ENCODE results near the gene KIAA1217. TPM values are rescaled to one million over a fixed set of nuclear protein-coding genes. Genes with fewer than 3 reads are reported as not detected.

Gene KIAA1217
- total and polyA plus RNA-seq, 9 of the 15 experiments (the other 6 are each of a cell fraction or from before 2014, with no cell fraction given) = 0.04 TPM; not detected in 8

DNA sequence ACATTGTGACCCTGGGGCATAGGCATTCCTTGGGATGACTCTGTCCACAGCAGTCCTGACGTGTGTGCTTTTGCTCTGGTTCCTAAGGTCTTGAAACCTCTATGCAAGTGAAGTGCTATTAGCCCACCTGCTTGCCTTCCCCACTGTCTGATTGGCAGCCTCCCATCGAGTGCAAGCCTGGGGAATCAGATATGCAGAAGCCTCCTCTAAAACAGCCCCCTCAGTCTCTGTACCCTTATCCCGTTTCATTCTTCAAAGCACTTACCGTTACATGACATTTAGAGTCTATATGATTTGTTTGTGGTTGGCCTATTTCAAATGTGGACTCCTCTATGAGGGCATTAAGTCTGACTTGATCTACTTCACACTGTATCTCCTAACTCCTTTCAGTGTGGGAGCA, 4.3 kb downstream of the KIAA1217 start (continued):
- TF ChIP-seq, protein P1, sequence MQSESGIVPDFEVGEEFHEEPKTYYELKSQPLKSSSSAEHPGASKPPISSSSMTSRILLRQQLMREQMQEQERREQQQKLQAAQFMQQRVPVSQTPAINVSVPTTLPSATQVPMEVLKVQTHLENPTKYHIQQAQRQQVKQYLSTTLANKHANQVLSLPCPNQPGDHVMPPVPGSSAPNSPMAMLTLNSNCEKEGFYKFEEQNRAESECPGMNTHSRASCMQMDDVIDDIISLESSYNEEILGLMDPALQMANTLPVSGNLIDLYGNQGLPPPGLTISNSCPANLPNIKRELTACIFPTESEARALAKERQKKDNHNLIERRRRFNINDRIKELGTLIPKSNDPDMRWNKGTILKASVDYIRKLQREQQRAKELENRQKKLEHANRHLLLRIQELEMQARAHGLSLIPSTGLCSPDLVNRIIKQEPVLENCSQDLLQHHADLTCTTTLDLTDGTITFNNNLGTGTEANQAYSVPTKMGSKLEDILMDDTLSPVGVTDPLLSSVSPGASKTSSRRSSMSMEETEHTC (IDR thresholded peaks at IDR 0.05) = no peak
- TF ChIP-seq ZNF431 (CRISPR knock-in tag; IDR thresholded peaks at IDR 0.05) = no peak

GRCh38 chr10:24213881-24214280, 4.9 kb downstream of the KIAA1217 start:
- Histone ChIP-seq H3K4me3 (no peak overlapping the region), H3K36me3 (ENCODE audit: control insufficient read depth, insufficient read depth, low read length) (no peaks in the 10 kb centered on the region), H3K9me1 (ENCODE audit: control insufficient read depth, insufficient read depth, low read length) (no peaks in the 10 kb centered on the region), H3K4me1 (replicated peaks in 1 of 2; ENCODE audit: control insufficient read depth in 2 of 2, insufficient read depth in 2 of 2, low read length in 2 of 2) (no peaks in the 10 kb centered on the region), H3K79me2 (ENCODE audit: control insufficient read depth, insufficient read depth, low read length) (no peaks in the 10 kb centered on the region), H3K9me3 (replicated peaks; ENCODE audit: control insufficient read depth, insufficient read depth, low read depth, low read length) (no peaks in the 10 kb centered on the region), H3K27me3 (ENCODE audit: control insufficient read depth in 2 of 2, insufficient read depth in 2 of 2, low read length in 2 of 2) (peaks cover under 1 to 6% of the 10 kb centered on the region in 2 experiments; a peak in 3 of 5 replicates), H3K27ac (ENCODE audit: extremely low read depth, low read depth, low read length) (no peak overlapping the region), H3K9ac (ENCODE audit: insufficient read depth in 1 of 2, low read depth in 2 of 2, low read length in 2 of 2) (no peak overlapping the region), H3K4me2 (ENCODE audit: insufficient read depth, low read length) (no peak overlapping the region), H4K20me1 (replicated peaks; ENCODE audit: control insufficient read depth, insufficient read depth, low read length) (no peaks in the 10 kb centered on the region), H2AFZ (ENCODE audit: low read depth, low read length) (no peak overlapping the region)
- no TSS peak for BruUV-seq (replicated peaks)
- POLR2A ChIA-PET = no interaction called here
- intact Hi-C loops (cut with micrococcal nuclease) = no loop called here
- no peak for ATAC-seq
- FAIRE-seq = no peak
- CTCF ChIA-PET (ENCODE audit: low intra/inter-chr PET ratio) = no interaction called here
- DNase-seq (ENCODE audit: extremely low read depth in 1 of 4, low spot score in 3 of 4) = no peak
- WGBS (ENCODE audit: insufficient coverage, low coverage, missing lambda C conversion rate) = 0% methylated on average over 2 of the region's 2 CpGs
- in situ Hi-C loops (cut with MboI) = loop anchor here (25.0 kb wide), 1 partner anchor 902 kb away; no protein-coding TSS in a partner anchor
- TF ChIP-seq, protein P2, sequence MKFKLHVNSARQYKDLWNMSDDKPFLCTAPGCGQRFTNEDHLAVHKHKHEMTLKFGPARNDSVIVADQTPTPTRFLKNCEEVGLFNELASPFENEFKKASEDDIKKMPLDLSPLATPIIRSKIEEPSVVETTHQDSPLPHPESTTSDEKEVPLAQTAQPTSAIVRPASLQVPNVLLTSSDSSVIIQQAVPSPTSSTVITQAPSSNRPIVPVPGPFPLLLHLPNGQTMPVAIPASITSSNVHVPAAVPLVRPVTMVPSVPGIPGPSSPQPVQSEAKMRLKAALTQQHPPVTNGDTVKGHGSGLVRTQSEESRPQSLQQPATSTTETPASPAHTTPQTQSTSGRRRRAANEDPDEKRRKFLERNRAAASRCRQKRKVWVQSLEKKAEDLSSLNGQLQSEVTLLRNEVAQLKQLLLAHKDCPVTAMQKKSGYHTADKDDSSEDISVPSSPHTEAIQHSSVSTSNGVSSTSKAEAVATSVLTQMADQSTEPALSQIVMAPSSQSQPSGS (CRISPR knock-in tag; IDR thresholded peaks at IDR 0.05) = no peak
- TF ChIP-seq ZNF561 (CRISPR knock-in tag; conservative IDR thresholded peaks at IDR 0.05) = no peak
- no peak for TF ChIP-seq DACH1 (IDR thresholded peaks at IDR 0.05; ENCODE audit: partially characterized antibody)
- no peak for TF ChIP-seq CREBBP (IDR thresholded peaks at IDR 0.05; ENCODE audit: low read depth, low read length)
- no peak for TF ChIP-seq DPF2 (IDR thresholded peaks at IDR 0.05)
- TF ChIP-seq ZNF77 (CRISPR knock-in tag; IDR thresholded peaks at IDR 0.05) = no peak
- TF ChIP-seq, protein P3, sequence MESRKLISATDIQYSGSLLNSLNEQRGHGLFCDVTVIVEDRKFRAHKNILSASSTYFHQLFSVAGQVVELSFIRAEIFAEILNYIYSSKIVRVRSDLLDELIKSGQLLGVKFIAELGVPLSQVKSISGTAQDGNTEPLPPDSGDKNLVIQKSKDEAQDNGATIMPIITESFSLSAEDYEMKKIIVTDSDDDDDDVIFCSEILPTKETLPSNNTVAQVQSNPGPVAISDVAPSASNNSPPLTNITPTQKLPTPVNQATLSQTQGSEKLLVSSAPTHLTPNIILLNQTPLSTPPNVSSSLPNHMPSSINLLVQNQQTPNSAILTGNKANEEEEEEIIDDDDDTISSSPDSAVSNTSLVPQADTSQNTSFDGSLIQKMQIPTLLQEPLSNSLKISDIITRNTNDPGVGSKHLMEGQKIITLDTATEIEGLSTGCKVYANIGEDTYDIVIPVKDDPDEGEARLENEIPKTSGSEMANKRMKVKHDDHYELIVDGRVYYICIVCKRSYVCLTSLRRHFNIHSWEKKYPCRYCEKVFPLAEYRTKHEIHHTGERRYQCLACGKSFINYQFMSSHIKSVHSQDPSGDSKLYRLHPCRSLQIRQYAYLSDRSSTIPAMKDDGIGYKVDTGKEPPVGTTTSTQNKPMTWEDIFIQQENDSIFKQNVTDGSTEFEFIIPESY (CRISPR knock-in tag; IDR thresholded peaks at IDR 0.05) = no peak
- TF ChIP-seq, protein P4, sequence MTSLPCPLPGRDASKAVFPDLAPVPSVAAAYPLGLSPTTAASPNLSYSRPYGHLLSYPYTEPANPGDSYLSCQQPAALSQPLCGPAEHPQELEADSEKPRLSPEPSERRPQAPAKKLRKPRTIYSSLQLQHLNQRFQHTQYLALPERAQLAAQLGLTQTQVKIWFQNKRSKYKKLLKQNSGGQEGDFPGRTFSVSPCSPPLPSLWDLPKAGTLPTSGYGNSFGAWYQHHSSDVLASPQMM (CRISPR knock-in tag; IDR thresholded peaks at IDR 0.05) = no peak
- no peak for TF ChIP-seq ZNF212 (CRISPR knock-in tag; IDR thresholded peaks at IDR 0.05)
- TF ChIP-seq, protein P5, sequence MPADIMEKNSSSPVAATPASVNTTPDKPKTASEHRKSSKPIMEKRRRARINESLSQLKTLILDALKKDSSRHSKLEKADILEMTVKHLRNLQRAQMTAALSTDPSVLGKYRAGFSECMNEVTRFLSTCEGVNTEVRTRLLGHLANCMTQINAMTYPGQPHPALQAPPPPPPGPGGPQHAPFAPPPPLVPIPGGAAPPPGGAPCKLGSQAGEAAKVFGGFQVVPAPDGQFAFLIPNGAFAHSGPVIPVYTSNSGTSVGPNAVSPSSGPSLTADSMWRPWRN (IDR thresholded peaks at IDR 0.05; ENCODE audit: low read depth) = no peak
- TF ChIP-seq MAFF (IDR thresholded peaks at IDR 0.05; ENCODE audit: low read length) = no peak
- TF ChIP-seq ETV6 (IDR thresholded peaks at IDR 0.05; ENCODE audit: borderline replicate concordance in 1 of 2, low read depth in 2 of 2, low read length in 1 of 2) = no peak
- TF ChIP-seq ETV6 (CRISPR knock-in tag; IDR thresholded peaks at IDR 0.05; ENCODE audit: borderline replicate concordance) = no peak
- TF ChIP-seq COPS2 (conservative IDR thresholded peaks at IDR 0.05) = no peak
- no peak for TF ChIP-seq ZBTB8A (IDR thresholded peaks at IDR 0.05; ENCODE audit: partially characterized antibody)
- no peak for TF ChIP-seq PTTG1 (tag; IDR thresholded peaks at IDR 0.05; ENCODE audit: low read depth)
